ENCODE results near the gene IFRD2. TPM values are rescaled to one million over a fixed set of nuclear protein-coding genes. Genes with fewer than 3 reads are reported as not detected.
"Not testable (repeated sequence)": the region's sequence is repeated elsewhere in the genome, so short reads cannot be mapped to it uniquely, and the experiment has no call there.

IFRD2 gene
- total and polyA plus RNA-seq, 2 of the 13 experiments (the other 11 are each of a cell fraction or from before 2014, with no cell fraction given): 32.8 to 96.1 TPM

- no peak for TF ChIP-seq ZNF629 (CRISPR knock-in tag; conservative IDR thresholded peaks at IDR 0.05)
- TF ChIP-seq THAP7 (CRISPR knock-in tag; IDR thresholded peaks at IDR 0.05): no peak
- no peak for TF ChIP-seq MYC (CRISPR knock-in tag; IDR thresholded peaks at IDR 0.05; ENCODE audit: borderline replicate concordance)
- TF ChIP-seq TSC22D2 (CRISPR knock-in tag; IDR thresholded peaks at IDR 0.05; ENCODE audit: borderline replicate concordance): no peak
Measured at GRCh38 chr3:50314342-50314741, 22.1 kb upstream of the IFRD2 start (continued).

- H3K36me3 ChIP-seq (replicated peaks in 1 of 2; ENCODE audit: control insufficient read depth in 1 of 2, insufficient read depth in 2 of 2, low read length in 2 of 2); H3K79me2 ChIP-seq (ENCODE audit: insufficient read depth, low read length); BruUV-seq (replicated peaks); H3K27me3 ChIP-seq (ENCODE audit: control insufficient read depth in 1 of 2, insufficient read depth in 2 of 2, low read length in 2 of 2); H3K4me3 ChIP-seq (replicated peaks in 1 of 3; ENCODE audit: insufficient read depth in 1 of 3, low read depth in 2 of 3, low read length in 3 of 3); H3K9me3 ChIP-seq (ENCODE audit: low read length); intact Hi-C loops (cut with micrococcal nuclease; ENCODE audit: unreplicated experiment); DNase-seq (ENCODE audit: low spot score); POLR2A ChIA-PET; H2AFZ ChIP-seq (ENCODE audit: low read length); ATAC-seq; H3K27ac ChIP-seq (ENCODE audit: extremely low read length, insufficient read depth, low read length); H3K9ac ChIP-seq (ENCODE audit: insufficient read depth, low read depth, low read length); in situ Hi-C loops (cut with HindIII; ENCODE audit: extremely low pct_ligation_motif_present, low pct_unique_long_range_greater_than_20kb); FAIRE-seq; H3K4me2 ChIP-seq (ENCODE audit: low read depth, low read length); CTCF ChIA-PET (ENCODE audit: low intra/inter-chr PET ratio, low total read pairs); H4K20me1 ChIP-seq (ENCODE audit: insufficient read depth, low read length): not testable (repeated sequence)
- H3K4me1 ChIP-seq (ENCODE audit: insufficient read depth, low read length): peaks cover 24% of the 10 kb centered on the region
- WGBS (ENCODE audit: low lambda C conversion rate): 100% methylated on average over 5 of the region's 32 CpGs
Measured at GRCh38 chr3:50312041-50312440, 19.8 kb upstream of the IFRD2 start.

- H3K4me1 ChIP-seq (ENCODE audit: insufficient read depth, low read length): peaks cover 52% of the 10 kb centered on the region
- in situ Hi-C loops (cut with HindIII; ENCODE audit: extremely low pct_ligation_motif_present, low pct_unique_long_range_greater_than_20kb): no loop called here
- no TSS peak for BruUV-seq (replicated peaks)
- ChIA-PET POLR2A (interaction anchor here (2.1 to 7.9 kb wide), 6 partner anchors 12 to 41 kb away, joined by 9 to 222 read pairs (median 34); partner anchors contain the start of genes HYAL2, IFRD2 and TUSC2), CTCF (ENCODE audit: low intra/inter-chr PET ratio, low total read pairs) (no interaction called here)
- H3K27ac ChIP-seq (ENCODE audit: extremely low read length, insufficient read depth, low read length): peak overlapping the region; percentile 19
- H3K27me3 ChIP-seq (ENCODE audit: control insufficient read depth in 1 of 2, insufficient read depth in 2 of 2, low read length in 2 of 2): no peaks in the 10 kb centered on the region; a peak in 1 of 5 replicates
- no peak for TF ChIP-seq HNRNPL (IDR thresholded peaks at IDR 0.05; ENCODE audit: low read depth, low read length)
- TF ChIP-seq NONO (IDR thresholded peaks at IDR 0.05): no peak
- no peak for TF ChIP-seq NONO (CRISPR knock-in tag; conservative IDR thresholded peaks at IDR 0.05)
- no peak for TF ChIP-seq ZMYM2 (CRISPR knock-in tag; IDR thresholded peaks at IDR 0.05)
- TF ChIP-seq HNRNPH1 (optimal IDR thresholded peaks at IDR 0.05; ENCODE audit: low read depth, low read length): no peak
- DNase-seq (ENCODE audit: low spot score) (no peak), ATAC-seq (no peak), FAIRE-seq (peak; percentile 18)
- H4K20me1 ChIP-seq (ENCODE audit: insufficient read depth, low read length): peaks cover 11% of the 10 kb centered on the region
- no peak overlapping the region for H2AFZ ChIP-seq (ENCODE audit: low read length)
- H3K4me2 ChIP-seq (ENCODE audit: low read depth, low read length): no peak overlapping the region
- no peak overlapping the region for H3K4me3 ChIP-seq (replicated peaks in 1 of 3; ENCODE audit: insufficient read depth in 1 of 3, low read depth in 2 of 3, low read length in 3 of 3)
- intact Hi-C loops (cut with micrococcal nuclease; ENCODE audit: unreplicated experiment): loop anchor here (5.0 kb wide), 1 partner anchor 42 kb away; no protein-coding TSS in a partner anchor
- H3K9me3 ChIP-seq (ENCODE audit: low read length): peaks cover 6% of the 10 kb centered on the region
- peaks cover 32% of the 10 kb centered on the region for H3K79me2 ChIP-seq (ENCODE audit: insufficient read depth, low read length)
- H3K36me3 ChIP-seq (replicated peaks in 1 of 2; ENCODE audit: control insufficient read depth in 1 of 2, insufficient read depth in 2 of 2, low read length in 2 of 2): peaks cover 1 to 3% of the 10 kb centered on the region in 2 experiments; a peak in 2 of 5 replicates
- no peak overlapping the region for H3K9ac ChIP-seq (ENCODE audit: insufficient read depth, low read depth, low read length)
Measured at GRCh38 chr3:50304601-50305000, 12.4 kb upstream of the IFRD2 start.

All from HepG2 (cell line).